ENCODE measurements around the gene GAGE2A. TPM values are rescaled to one million over a fixed set of nuclear protein-coding genes. Genes with fewer than 3 reads are reported as not detected.

The GAGE2A gene
- total RNA-seq, 4 donors from 2014 or later = not detected

DNA sequence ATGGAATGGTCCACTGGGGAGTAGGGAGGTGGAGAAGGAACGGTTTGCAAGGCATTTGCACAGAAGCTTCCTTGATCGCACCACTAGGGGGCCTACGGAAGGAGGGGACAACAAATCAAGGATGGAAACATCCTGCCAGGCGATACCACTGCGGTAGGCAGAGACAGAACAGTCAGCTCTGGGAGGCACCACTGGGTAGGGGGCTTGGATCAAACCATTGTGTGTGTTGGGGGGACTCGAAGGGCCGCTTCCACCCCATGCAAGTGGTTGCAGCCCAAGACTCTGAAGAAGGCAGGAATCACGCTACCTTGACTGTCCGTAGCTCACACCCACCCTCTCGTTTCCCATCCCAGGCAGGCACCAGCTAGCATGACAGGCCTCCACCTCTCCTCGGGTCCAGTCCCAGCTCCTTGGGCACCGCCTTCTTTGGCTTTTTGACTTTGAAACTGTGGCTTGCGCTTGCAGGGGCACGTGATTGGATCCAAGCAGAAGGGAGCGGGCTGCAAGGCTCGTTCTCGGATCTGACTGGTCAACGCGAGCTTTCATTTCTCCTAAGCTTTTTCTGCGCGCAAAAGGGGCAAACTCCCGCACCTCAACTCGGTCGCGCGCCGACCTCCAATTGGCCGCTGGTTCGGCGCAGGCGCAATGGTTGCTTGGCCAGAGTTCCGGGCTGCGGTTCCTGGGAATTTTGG, 37.9 kb downstream of the GAGE2A start:
- no peak for ATAC-seq (ENCODE audit: low FRiP score)
- TF ChIP-seq, protein P1, sequence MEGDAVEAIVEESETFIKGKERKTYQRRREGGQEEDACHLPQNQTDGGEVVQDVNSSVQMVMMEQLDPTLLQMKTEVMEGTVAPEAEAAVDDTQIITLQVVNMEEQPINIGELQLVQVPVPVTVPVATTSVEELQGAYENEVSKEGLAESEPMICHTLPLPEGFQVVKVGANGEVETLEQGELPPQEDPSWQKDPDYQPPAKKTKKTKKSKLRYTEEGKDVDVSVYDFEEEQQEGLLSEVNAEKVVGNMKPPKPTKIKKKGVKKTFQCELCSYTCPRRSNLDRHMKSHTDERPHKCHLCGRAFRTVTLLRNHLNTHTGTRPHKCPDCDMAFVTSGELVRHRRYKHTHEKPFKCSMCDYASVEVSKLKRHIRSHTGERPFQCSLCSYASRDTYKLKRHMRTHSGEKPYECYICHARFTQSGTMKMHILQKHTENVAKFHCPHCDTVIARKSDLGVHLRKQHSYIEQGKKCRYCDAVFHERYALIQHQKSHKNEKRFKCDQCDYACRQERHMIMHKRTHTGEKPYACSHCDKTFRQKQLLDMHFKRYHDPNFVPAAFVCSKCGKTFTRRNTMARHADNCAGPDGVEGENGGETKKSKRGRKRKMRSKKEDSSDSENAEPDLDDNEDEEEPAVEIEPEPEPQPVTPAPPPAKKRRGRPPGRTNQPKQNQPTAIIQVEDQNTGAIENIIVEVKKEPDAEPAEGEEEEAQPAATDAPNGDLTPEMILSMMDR (IDR thresholded peaks at IDR 0.05) = no peak
- DNase-seq (ENCODE audit: low spot score) = no peak

DNA sequence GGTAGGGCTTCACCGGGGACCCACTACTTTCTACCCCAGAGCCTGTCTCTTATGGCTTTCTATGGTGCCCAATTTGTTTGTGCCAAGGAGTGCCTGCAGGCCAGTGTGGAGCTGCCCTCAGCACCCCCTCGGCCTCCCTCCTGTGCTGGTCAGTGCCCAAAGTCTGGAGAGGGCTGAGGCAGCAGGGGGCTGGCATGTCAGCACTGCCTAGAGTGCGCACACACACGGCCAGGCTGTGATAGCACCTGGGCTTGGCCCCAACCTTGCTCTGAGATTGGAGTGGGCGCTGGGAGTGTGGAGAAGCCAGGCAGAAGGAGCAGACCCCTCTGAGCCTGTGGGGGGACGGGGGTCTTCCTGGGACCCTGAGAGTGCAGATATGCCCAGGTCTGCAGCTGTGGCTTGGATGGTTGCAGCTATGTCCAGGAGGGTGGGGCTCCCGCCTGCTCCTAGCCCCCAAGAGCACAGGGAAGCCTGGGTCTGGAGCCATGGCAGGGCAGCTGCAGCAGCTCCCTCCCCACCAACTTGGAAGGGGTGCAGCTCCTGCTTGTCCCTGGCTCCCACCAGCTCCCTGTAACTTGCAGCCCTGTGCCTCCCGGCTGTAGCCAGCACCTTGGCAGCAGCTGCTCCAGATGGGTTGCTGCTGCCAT, 55.8 kb downstream of the GAGE2A start:
- TF ChIP-seq, protein P1 (IDR thresholded peaks at IDR 0.05) = no peak
- no peak for DNase-seq (ENCODE audit: low spot score)
- no peak for ATAC-seq (ENCODE audit: low FRiP score)

Other genes with a start within 250 kb of the GAGE2A start
- not detected for gene GAGE12C, start 57.3 kb upstream of the GAGE2A start, total RNA-seq
- gene GAGE12D, start 47.8 kb upstream of the GAGE2A start, total RNA-seq = not detected
- not detected for gene GAGE12E, start 38.2 kb upstream of the GAGE2A start, total RNA-seq
- not detected for gene GAGE12F, start 28.7 kb upstream of the GAGE2A start, total RNA-seq
- not detected for gene GAGE12G, start 19.1 kb upstream of the GAGE2A start, total RNA-seq
- not detected for gene GAGE12H, start 9.5 kb upstream of the GAGE2A start, total RNA-seq
- gene GAGE1, start 9.5 kb downstream of the GAGE2A start, total RNA-seq = not detected
- gene PAGE1, start 106.5 kb downstream of the GAGE2A start, total RNA-seq = not detected
- gene PAGE4, start 239.8 kb downstream of the GAGE2A start, total RNA-seq = not detected